K562 (cell line): ENCODE results near the gene DAGLB. TPM values are rescaled to one million over a fixed set of nuclear protein-coding genes. Genes with fewer than 3 reads are reported as not detected.

Experiments
- ATAC-seq: fragments of 200-7000 bp; cut with Tn5 transposase; 3 replicates; pipeline ENCODE4 v1.9.1; 2020; ENCODE audit warnings: moderate library complexity
- BruUV-seq: library from RNA; stranded (reverse); fragments of 400-500 nt; replicated peaks from 2 replicates; lab custom pipeline; 2021; lab: Mats Ljungman, UMichigan
- CTCF ChIA-PET: fragments of 300-600 bp; formaldehyde crosslinking; extraction: SDS; loops from one replicate; lab custom pipeline; 2021; ENCODE audit warnings: low intra/inter-chr PET ratio; lab: Yijun Ruan, JAX
- POLR2A ChIA-PET: fragments of 300-600, 350-650 bp; sonication (Branson Sonifier 250); formaldehyde crosslinking; extraction: SDS; loops from one replicate; lab custom pipeline; 2021; ENCODE audit warnings: antibody characterized with exemption, inconsistent platforms; lab: Yijun Ruan, JAX
- DNase-seq, 4 experiments: peaks; one replicate each; pipeline versions ENCODE4 v3.0.0 to v3.0.0-alpha.2; 2011 to 2018; ENCODE audit warnings: low spot score in 3 of 4, mixed read lengths in 3 of 4; ENCODE audit errors: extremely low read depth in 1 of 4
- FAIRE-seq: peaks from 2 replicates; lab custom pipeline; 2011; peaks lifted over from hg19 to GRCh38; lab: Jason Lieb, UNC
- H2AFZ ChIP-seq: 2 replicates; pipeline ENCODE4 v1.6.0; 2011; ENCODE audit warnings: low read depth, low read length, control low read depth, inconsistent platforms
- H3K27ac ChIP-seq: fragments of 200-600 bp; 3 replicates; pipeline ENCODE4 v1.8.0; 2011; ENCODE audit warnings: low read depth, mild to moderate bottlenecking, control low read depth, inconsistent platforms, low read length, moderate library complexity, mixed read lengths; ENCODE audit errors: extremely low read depth
- H3K27me3 ChIP-seq, 2 experiments: fragments of 300-600 bp in 1 of 2; 2 replicates in 1 of 2; 3 replicates in 1 of 2; pipeline versions ENCODE4 v1.6.0 to v1.8.0; 2011; ENCODE audit warnings: inconsistent platforms in 2 of 2, low read length in 2 of 2, mild to moderate bottlenecking in 1 of 2, mixed read lengths in 1 of 2, moderate library complexity in 1 of 2; ENCODE audit not compliant: control insufficient read depth in 2 of 2, insufficient read depth in 2 of 2
- H3K36me3 ChIP-seq: fragments of 300-600 bp; 3 replicates; pipeline ENCODE4 v1.8.0; 2011; ENCODE audit warnings: mild to moderate bottlenecking, low read length, inconsistent platforms; ENCODE audit not compliant: control insufficient read depth, insufficient read depth
- H3K4me1 ChIP-seq, 2 experiments: fragments of 200-600 bp in 1 of 2; replicated peaks in 1 of 2; 2 replicates in 1 of 2; 3 replicates in 1 of 2; pipeline versions ENCODE4 v1.5.1 to v1.8.0; 2011; ENCODE audit warnings: inconsistent platforms in 2 of 2, low read length in 2 of 2, mild to moderate bottlenecking in 1 of 2, mixed read lengths in 1 of 2, moderate library complexity in 1 of 2; ENCODE audit not compliant: control insufficient read depth in 2 of 2, insufficient read depth in 2 of 2
- H3K4me2 ChIP-seq: 2 replicates; pipeline ENCODE4 v1.6.1; 2011; ENCODE audit warnings: low read length, control low read depth, inconsistent platforms, mixed read lengths; ENCODE audit not compliant: insufficient read depth
- H3K4me3 ChIP-seq: fragments of 200-600 bp; sonication (generic), shearing (Covaris generic); 2 replicates; pipeline ENCODE4 v1.5.1; 2016; ENCODE audit warnings: control low read depth, inconsistent platforms
- H3K79me2 ChIP-seq: fragments of 200-600 bp; 3 replicates; pipeline ENCODE4 v1.8.0; 2011; ENCODE audit warnings: low read length, inconsistent platforms; ENCODE audit not compliant: control insufficient read depth, insufficient read depth
- H3K9ac ChIP-seq, 2 experiments: 2 replicates each; pipeline versions ENCODE4 v1.6.0 to v1.6.1; 2011; ENCODE audit warnings: low read depth in 2 of 2, low read length in 2 of 2, control low read depth in 1 of 2, inconsistent platforms in 1 of 2, mild to moderate bottlenecking in 1 of 2, mixed read lengths in 1 of 2; ENCODE audit not compliant: insufficient read depth in 1 of 2
- H3K9me1 ChIP-seq: one replicate; pipeline ENCODE4 v1.6.0; 2011; ENCODE audit warnings: inconsistent platforms, mild to moderate bottlenecking, low read length, moderate library complexity; ENCODE audit not compliant: control insufficient read depth, insufficient read depth
- H3K9me3 ChIP-seq: replicated peaks from 2 replicates; pipeline ENCODE4 v1.5.1; 2011; ENCODE audit warnings: low read depth, low read length, inconsistent platforms; ENCODE audit not compliant: control insufficient read depth, insufficient read depth
- H4K20me1 ChIP-seq: replicated peaks from 2 replicates; pipeline ENCODE4 v1.6.1; 2011; ENCODE audit warnings: low read length, inconsistent platforms, mixed read lengths; ENCODE audit not compliant: control insufficient read depth, insufficient read depth
- C11orf30 ChIP-seq: fragments of 450-650 bp; IDR thresholded peaks from 2 replicates; pipeline ENCODE4 v1.6.1; 2016; ENCODE audit warnings: low read depth, mild to moderate bottlenecking
- CUX1 ChIP-seq: fragments of 200-800 bp; sonication (Bioruptor generic); IDR thresholded peaks from 2 replicates; pipeline ENCODE4 v1.6.1; 2016; ENCODE audit warnings: missing genetic modification characterization, missing compliant biosample characterization
- MAFF ChIP-seq: IDR thresholded peaks from 2 replicates; pipeline ENCODE4 v1.6.1; 2012; ENCODE audit warnings: low read length, improper control_type of control experiment
- MAFG ChIP-seq: fragments of 450-650 bp; conservative IDR thresholded peaks from 2 replicates; pipeline ENCODE4 v1.6.1; 2016; ENCODE audit warnings: missing genetic modification characterization, missing compliant biosample characterization
- MCM2 ChIP-seq: fragments of 450-650 bp; IDR thresholded peaks from 2 replicates; pipeline ENCODE4 v1.6.1; 2017; ENCODE audit warnings: low read depth, mild to moderate bottlenecking
- RUNX1 ChIP-seq: sonication (generic); IDR thresholded peaks from 2 replicates; pipeline ENCODE4 v1.6.1; 2016; ENCODE audit warnings: antibody characterized with exemption, low read depth
- ZNF316 ChIP-seq: fragments of 450-650 bp; IDR thresholded peaks from 2 replicates; pipeline ENCODE4 v1.6.1; 2016
- WGBS: fragments of 100-300 bp; shearing (Covaris generic); methylation state at CpG from one replicate; pipeline ENCODE4 v1.1.6; 2016; ENCODE audit warnings: low coverage, mixed read lengths; ENCODE audit not compliant: insufficient coverage; ENCODE audit errors: missing lambda C conversion rate; 5-methylcytosine and 5-hydroxymethylcytosine counted together
- in situ Hi-C: fragments of 300-500 bp; cut with MboI; formaldehyde crosslinking; loops from 4 replicates; pipeline ENCODE4 v1.15.0; 2018; ENCODE audit warnings: inconsistent platforms, mixed read lengths
- intact Hi-C: fragments of 100-400 bp; cut with micrococcal nuclease; formaldehyde crosslinking; loops from 2 replicates; pipeline ENCODE4 v1.14.2; 2022
- polyA plus RNA-seq, 8 experiments: library from polyadenylated mRNA; depleted of rRNA in 4 of 8; stranded (reverse) in 5 of 8; unstranded in 3 of 8; fragments of >200 nt; fragmentation: Nextera tagmentation in 2 of 8; fragmentation: Illumina TruSeq in 1 of 8; extraction: Ambion mirVana in 2 of 8; extraction: Trizol in 1 of 8; gene quantifications; 2 replicates each; pipeline versions ENCODE4 v1.2.1 to v1.2.3, GENCODE V29; 2011 to 2014; ENCODE audit warnings: inconsistent platforms in 1 of 8, missing spikeins in 1 of 8
- total RNA-seq, 7 experiments: library from RNA; depleted of rRNA in 6 of 7; stranded (reverse); fragments of >200 nt in 6 of 7; fragmentation: Illumina TruSeq in 2 of 7; extraction: Trizol in 2 of 7; gene quantifications; 2 replicates each; pipeline versions ENCODE4 v1.2.1 to v1.2.3, GENCODE V29; 2011 to 2021; ENCODE audit warnings: low replicate concordance in 1 of 7

The DAGLB gene
- total and polyA plus RNA-seq, 9 of the 15 experiments (the other 6 are each of a cell fraction or from before 2014, with no cell fraction given) = 0.92 to 16.4 (median 9.3) TPM

- TF ChIP-seq ZNF316 (peak; percentile 67), MAFF (0 out of 2 replicates have a peak, but pooled peaks have one; percentile 23), MAFG (tag) (0 out of 2 replicates have a peak, but pooled peaks have one; percentile 25), CUX1 (no peak), RUNX1 (no peak), C11orf30 (peak; percentile 46; the same call in 1 of the 2 replicates), MCM2 (no peak)
- WGBS = 85% methylated on average over 2 of the region's 2 CpGs
- no peak overlapping the region for H2AFZ ChIP-seq
- no peak overlapping the region for H3K4me2 ChIP-seq
- ChIA-PET CTCF (no interaction called here), POLR2A (interaction anchor here (0.5 kb wide), 1 partner anchor 1530 kb away, joined by 4 read pairs; no protein-coding TSS in a partner anchor)
- no peak for ATAC-seq
- H3K36me3 ChIP-seq = peaks cover 40% of the 10 kb centered on the region; the same call in 2 of the 3 replicates
- H3K27me3 ChIP-seq = no peaks in the 10 kb centered on the region
- H3K9ac ChIP-seq = no peak overlapping the region
- H3K4me1 ChIP-seq = peaks cover 3 to 5% of the 10 kb centered on the region in 2 experiments; a peak in 2 of 5 replicates
- BruUV-seq = no TSS peak
- DNase-seq = no peak
- FAIRE-seq = no peak
- H3K27ac ChIP-seq = no peak overlapping the region
- in situ Hi-C loops (no loop called here), intact Hi-C loops (loop anchor here (10.0 kb wide), 2 partner anchors 444 to 584 kb away; no protein-coding TSS in a partner anchor)
- H3K4me3 ChIP-seq = no peak overlapping the region
- H3K79me2 ChIP-seq = peaks cover 30% of the 10 kb centered on the region
- peaks cover 3% of the 10 kb centered on the region for H3K9me1 ChIP-seq
- H3K9me3 ChIP-seq = no peaks in the 10 kb centered on the region
- H4K20me1 ChIP-seq = peaks cover 4% of the 10 kb centered on the region; the same call in 1 of the 2 replicates
These were observed 9.3 kb downstream of the DAGLB start for GRCh38 chr7:6438427-6438826.
